Kasumi-1 (cell line): Measurements from ENCODE around the gene SMCO2.
"Not testable (repeated sequence)": the region's sequence is repeated elsewhere in the genome, so short reads cannot be mapped to it uniquely, and the experiment has no call there.

Experiments
- DNase-seq, 2 experiments: peaks; one replicate each; lab custom pipeline; 2025; lab: John Stamatoyannopoulos, UW

SMCO2 gene

GRCh38 chr12:27527512-27527911 is 81.0 kb downstream of the SMCO2 start:
- no peak for DNase-seq

GRCh38 chr12:27528788-27529187 is 82.3 kb downstream of the SMCO2 start:
- no peak for DNase-seq

GRCh38 chr12:27530157-27530922 is 83.8 kb downstream of the SMCO2 start:
- peak in 1 of 2 experiments; percentile 23 for DNase-seq

- DNase-seq: no peak
These were observed 85.4 kb downstream of the SMCO2 start for GRCh38 chr12:27531896-27532295.

- DNase-seq: no peak
These were observed 87.7 kb downstream of the SMCO2 start for GRCh38 chr12:27534060-27534764.

- DNase-seq: no peak
These were observed 88.2 kb downstream of the SMCO2 start for GRCh38 chr12:27534765-27535161.

- DNase-seq: no peak
These were observed 88.8 kb downstream of the SMCO2 start for GRCh38 chr12:27535318-27535717.

GRCh38 chr12:27537855-27538675 is 91.5 kb downstream of the SMCO2 start:
- DNase-seq: no peak

GRCh38 chr12:27539191-27539631 is 92.7 kb downstream of the SMCO2 start:
- DNase-seq: no peak

GRCh38 chr12:27541031-27541719 is 94.6 kb downstream of the SMCO2 start:
- no peak for DNase-seq

- no peak for DNase-seq
These were observed 96.1 kb downstream of the SMCO2 start for GRCh38 chr12:27542628-27543027.

- DNase-seq: not testable (repeated sequence)
These were observed 98.3 kb downstream of the SMCO2 start for GRCh38 chr12:27544858-27545257.

- no peak for DNase-seq
These were observed 99.1 kb downstream of the SMCO2 start for GRCh38 chr12:27545665-27546064.

- no peak for DNase-seq
These were observed 101.1 kb downstream of the SMCO2 start for GRCh38 chr12:27547592-27547991.

GRCh38 chr12:27548301-27549199 is 102.0 kb downstream of the SMCO2 start:
- DNase-seq: no peak

- DNase-seq: peak in 1 of 2 experiments; percentile 42
These were observed 102.8 kb downstream of the SMCO2 start for GRCh38 chr12:27549236-27549800.

GRCh38 chr12:27549801-27550652 is 103.5 kb downstream of the SMCO2 start:
- DNase-seq: peak; percentile 72 to 75

GRCh38 chr12:27550653-27550975 is 104.1 kb downstream of the SMCO2 start:
- no peak for DNase-seq

- DNase-seq: no peak
These were observed 104.8 kb downstream of the SMCO2 start for GRCh38 chr12:27551172-27551840.
